Loucy (cell line): ENCODE measurements around the gene MAD2L1BP.
"Not testable (repeated sequence)": the region's sequence is repeated elsewhere in the genome, so short reads cannot be mapped to it uniquely, and the experiment has no call there.

Source experiments
- H2AFZ ChIP-seq: fragments of 200-600 bp; sonication (generic); 2 replicates; pipeline ENCODE4 v1.6.0; 2016; ENCODE audit warnings: antibody characterized with exemption, mild to moderate bottlenecking, low read length, moderate library complexity
- H3F3A ChIP-seq: fragments of 200-600 bp; 2 replicates; pipeline ENCODE4 v1.6.0; 2016; ENCODE audit warnings: antibody characterized with exemption, low read depth, mild to moderate bottlenecking
- H3K27me3 ChIP-seq: fragments of 200-600 bp; sonication (generic); 2 replicates; pipeline ENCODE4 v1.6.1; 2014; ENCODE audit warnings: low read length, mild to moderate bottlenecking; ENCODE audit not compliant: insufficient read depth, poor library complexity, severe bottlenecking
- H3K36me3 ChIP-seq: fragments of 200-600 bp; sonication (generic); 2 replicates; pipeline ENCODE4 v1.6.1; 2016; ENCODE audit warnings: low read length; ENCODE audit not compliant: insufficient read depth
- H3K4me1 ChIP-seq: fragments of 200-600 bp; sonication (generic); 2 replicates; pipeline ENCODE4 v1.5.1; 2014; ENCODE audit warnings: low read length, mild to moderate bottlenecking; ENCODE audit not compliant: insufficient read depth, poor library complexity, severe bottlenecking
- H3K4me2 ChIP-seq: fragments of 200-600 bp; sonication (generic); 2 replicates; pipeline ENCODE4 v1.6.0; 2014; ENCODE audit warnings: antibody characterized with exemption, low read length, low read depth, mild to moderate bottlenecking; ENCODE audit not compliant: poor library complexity, severe bottlenecking
- H3K4me3 ChIP-seq: fragments of 200-600 bp; sonication (generic); 2 replicates; pipeline ENCODE4 v1.5.1; 2014; ENCODE audit warnings: low read length, mild to moderate bottlenecking, mixed read lengths; ENCODE audit not compliant: poor library complexity, severe bottlenecking
- H3K79me2 ChIP-seq: fragments of 200-600 bp; sonication (generic); 2 replicates; pipeline ENCODE4 v1.6.1; 2014; ENCODE audit warnings: low read length; ENCODE audit not compliant: insufficient read depth
- H3K9ac ChIP-seq: fragments of 200-600 bp; sonication (generic); 2 replicates; pipeline ENCODE4 v1.6.0; 2014; ENCODE audit warnings: mild to moderate bottlenecking, low read depth, low read length, moderate library complexity; ENCODE audit not compliant: poor library complexity, severe bottlenecking
- H3K9me2 ChIP-seq: fragments of 200-600 bp; sonication (generic); replicated peaks from 2 replicates; pipeline ENCODE4 v1.6.1; 2016; ENCODE audit warnings: low read depth, low read length, mixed read lengths
- H3K9me3 ChIP-seq: fragments of 200-600 bp; sonication (generic); 2 replicates; pipeline ENCODE4 v1.6.1; 2014; ENCODE audit warnings: mild to moderate bottlenecking, antibody characterized with exemption, low read length, low read depth; ENCODE audit not compliant: insufficient read depth
- H4K20me1 ChIP-seq: fragments of 200-600 bp; sonication (generic); 2 replicates; pipeline ENCODE4 v1.6.0; 2014; ENCODE audit warnings: antibody characterized with exemption, low read length, mild to moderate bottlenecking; ENCODE audit not compliant: insufficient read depth, poor library complexity, severe bottlenecking
- EZH2phosphoT487 ChIP-seq: fragments of 200-600 bp; IDR thresholded peaks from 2 replicates; pipeline ENCODE4 v1.6.1; 2018; ENCODE audit warnings: antibody characterized with exemption, mild to moderate bottlenecking, moderate library complexity, borderline replicate concordance
- TF ChIP-seq, protein P1 (sequence below): fragments of 200-600 bp; sonication (generic); conservative IDR thresholded peaks from 2 replicates; pipeline ENCODE4 v1.5.1; 2014; ENCODE audit warnings: mild to moderate bottlenecking, antibody characterized with exemption, low read length

MAD2L1BP gene

DNA sequence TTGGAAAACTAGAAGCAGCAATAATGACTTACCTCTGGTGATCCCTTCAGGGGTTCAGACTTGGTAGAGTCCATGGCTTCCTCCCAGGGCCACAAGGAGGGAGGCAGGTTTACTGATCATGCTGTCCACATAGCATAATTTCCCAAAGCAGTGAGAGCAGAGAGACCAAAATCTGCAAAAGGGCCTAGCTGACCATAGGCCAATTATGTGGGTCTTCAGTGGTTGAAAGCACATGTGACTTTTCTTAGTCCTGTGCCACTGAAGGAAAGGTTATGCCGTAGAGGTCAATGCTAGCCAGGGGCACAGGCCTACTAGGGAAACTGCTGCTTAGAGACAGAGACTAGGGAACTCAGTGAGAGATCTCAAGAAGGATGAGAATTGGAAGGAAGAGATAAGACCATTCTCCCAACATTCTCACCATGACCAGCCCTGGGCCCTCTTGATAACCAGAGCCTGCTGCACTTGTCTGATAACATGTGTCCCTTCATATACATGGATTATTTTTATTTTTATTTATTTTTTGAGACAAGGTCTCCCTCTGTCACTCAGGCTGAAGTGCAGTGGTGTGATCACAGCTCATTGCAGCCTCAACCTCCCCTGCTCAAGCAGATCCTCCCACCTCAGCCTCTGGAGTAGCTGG lies 4.5 kb upstream of the MAD2L1BP start:
- no peaks in the 10 kb centered on the region for H3K27me3 ChIP-seq
- peak overlapping the region; percentile 87 for H3K4me2 ChIP-seq
- no peaks in the 10 kb centered on the region for H3F3A ChIP-seq
- H3K9me2 ChIP-seq = no peaks in the 10 kb centered on the region
- peaks cover 11% of the 10 kb centered on the region for H4K20me1 ChIP-seq
- H2AFZ ChIP-seq = no peak overlapping the region; the same call in 1 of the 2 replicates
- H3K4me3 ChIP-seq = no peak overlapping the region
- TF ChIP-seq EZH2phosphoT487 = no peak
- TF ChIP-seq, protein P1, sequence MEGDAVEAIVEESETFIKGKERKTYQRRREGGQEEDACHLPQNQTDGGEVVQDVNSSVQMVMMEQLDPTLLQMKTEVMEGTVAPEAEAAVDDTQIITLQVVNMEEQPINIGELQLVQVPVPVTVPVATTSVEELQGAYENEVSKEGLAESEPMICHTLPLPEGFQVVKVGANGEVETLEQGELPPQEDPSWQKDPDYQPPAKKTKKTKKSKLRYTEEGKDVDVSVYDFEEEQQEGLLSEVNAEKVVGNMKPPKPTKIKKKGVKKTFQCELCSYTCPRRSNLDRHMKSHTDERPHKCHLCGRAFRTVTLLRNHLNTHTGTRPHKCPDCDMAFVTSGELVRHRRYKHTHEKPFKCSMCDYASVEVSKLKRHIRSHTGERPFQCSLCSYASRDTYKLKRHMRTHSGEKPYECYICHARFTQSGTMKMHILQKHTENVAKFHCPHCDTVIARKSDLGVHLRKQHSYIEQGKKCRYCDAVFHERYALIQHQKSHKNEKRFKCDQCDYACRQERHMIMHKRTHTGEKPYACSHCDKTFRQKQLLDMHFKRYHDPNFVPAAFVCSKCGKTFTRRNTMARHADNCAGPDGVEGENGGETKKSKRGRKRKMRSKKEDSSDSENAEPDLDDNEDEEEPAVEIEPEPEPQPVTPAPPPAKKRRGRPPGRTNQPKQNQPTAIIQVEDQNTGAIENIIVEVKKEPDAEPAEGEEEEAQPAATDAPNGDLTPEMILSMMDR = no peak
- H3K9me3 ChIP-seq = no peaks in the 10 kb centered on the region
- H3K36me3 ChIP-seq = no peaks in the 10 kb centered on the region
- peaks cover 38% of the 10 kb centered on the region for H3K79me2 ChIP-seq
- H3K4me1 ChIP-seq = peaks cover 35% of the 10 kb centered on the region
- peak overlapping the region; percentile 100 for H3K9ac ChIP-seq

DNA sequence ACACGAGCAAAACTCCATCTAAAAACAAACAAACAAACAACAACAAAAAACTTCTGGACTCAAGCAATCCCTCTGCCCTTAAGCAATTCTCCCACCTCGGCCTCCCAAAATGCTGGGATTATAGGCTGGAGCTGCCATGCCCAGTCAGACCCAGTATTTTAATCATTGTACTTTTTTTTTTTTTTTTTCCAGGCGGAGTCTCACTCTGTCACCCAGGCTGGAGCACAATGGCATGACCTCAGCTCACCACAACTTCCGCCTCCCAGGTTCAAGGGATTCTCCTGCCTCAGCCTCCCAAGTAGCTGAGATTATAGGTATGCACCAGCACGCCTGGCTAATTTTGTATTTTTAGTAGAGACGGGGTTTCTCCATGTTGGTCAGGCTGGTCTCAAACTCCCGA lies 2.6 kb upstream of the MAD2L1BP start:
- not testable (repeated sequence) for H2AFZ ChIP-seq, H3F3A ChIP-seq, H3K9me2 ChIP-seq, H3K36me3 ChIP-seq, H4K20me1 ChIP-seq, H3K9me3 ChIP-seq, H3K4me3 ChIP-seq, H3K27me3 ChIP-seq, H3K4me2 ChIP-seq, H3K9ac ChIP-seq
- Histone ChIP-seq H3K79me2 (peaks cover 38% of the 10 kb centered on the region), H3K4me1 (peaks cover 32% of the 10 kb centered on the region)

DNA sequence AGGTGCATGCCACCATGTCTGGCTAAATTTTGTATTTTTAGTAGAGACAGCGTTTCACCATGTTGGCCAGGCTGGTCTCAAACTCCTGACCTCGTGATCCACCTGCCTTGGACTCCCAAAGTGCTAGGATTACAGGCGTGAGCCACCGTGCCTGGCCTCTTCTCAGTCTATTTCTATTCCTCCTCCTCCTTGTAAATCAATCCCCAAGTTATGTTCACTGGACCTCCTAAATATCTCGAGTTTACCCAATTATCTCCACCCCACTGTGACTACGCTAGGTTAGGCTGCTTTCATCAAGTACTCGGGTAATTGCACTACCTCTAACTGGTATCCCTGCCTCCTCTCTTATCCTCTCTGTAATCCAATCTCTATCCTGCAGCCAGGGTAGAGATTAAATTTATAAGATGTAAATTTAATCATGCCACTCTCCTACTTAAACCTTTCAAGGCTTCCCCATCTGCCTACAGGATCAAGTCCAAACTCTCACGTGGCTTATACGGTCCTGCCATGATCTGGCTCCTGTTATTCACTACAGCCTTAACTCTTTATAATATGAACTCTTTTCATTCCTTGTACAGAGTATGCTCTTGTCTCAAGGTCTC lies 837 bp upstream of the MAD2L1BP start:
- Histone ChIP-seq H3K27me3 (no peaks in the 10 kb centered on the region), H2AFZ (peak overlapping the region; percentile 76; the same call in 1 of the 2 replicates), H3K79me2 (peaks cover 48% of the 10 kb centered on the region), H3F3A (no peaks in the 10 kb centered on the region), H3K9me3 (no peaks in the 10 kb centered on the region), H3K9ac (peak overlapping the region; percentile 94), H3K4me2 (peak overlapping the region; percentile 92), H3K4me3 (peak overlapping the region; percentile 93), H4K20me1 (peaks cover 22% of the 10 kb centered on the region), H3K9me2 (no peaks in the 10 kb centered on the region), H3K36me3 (peaks cover under 1% of the 10 kb centered on the region; the same call in 1 of the 2 replicates), H3K4me1 (peaks cover 40% of the 10 kb centered on the region)
- TF ChIP-seq, protein P1 = no peak
- no peak for TF ChIP-seq EZH2phosphoT487
